NT2/D1 (cell line): Measurements from ENCODE around the gene MAMDC4.

Experiments used
- DNase-seq: peaks from one replicate; pipeline ENCODE4 v3.0.0-alpha.2; 2011; ENCODE audit warnings: low read depth, low spot score
- H3K27me3 ChIP-seq: 2 replicates; pipeline ENCODE4 v1.6.0; 2011; ENCODE audit warnings: mild to moderate bottlenecking; ENCODE audit not compliant: insufficient read length, insufficient read depth
- H3K36me3 ChIP-seq: 2 replicates; pipeline ENCODE4 v1.6.1; 2011; ENCODE audit warnings: mild to moderate bottlenecking, low read length, mixed read lengths; ENCODE audit not compliant: insufficient read depth, insufficient read length
- H3K4me1 ChIP-seq: 2 replicates; pipeline ENCODE4 v1.5.1; 2011; ENCODE audit not compliant: insufficient read depth, insufficient read length
- H3K4me3 ChIP-seq: 2 replicates; pipeline ENCODE4 v1.5.1; 2011; ENCODE audit warnings: low read depth; ENCODE audit not compliant: insufficient read length
- H3K9ac ChIP-seq: 2 replicates; pipeline ENCODE4 v1.6.0; 2011; ENCODE audit warnings: low read depth; ENCODE audit not compliant: insufficient read length
- H3K9me3 ChIP-seq: 2 replicates; pipeline ENCODE4 v1.5.1; 2011; ENCODE audit warnings: mild to moderate bottlenecking, low read length; ENCODE audit not compliant: insufficient read depth
- SUZ12 ChIP-seq: IDR thresholded peaks from 2 replicates; pipeline ENCODE4 v1.6.1; 2011; ENCODE audit not compliant: insufficient read length, insufficient read depth; ENCODE audit errors: extremely low read depth
- YY1 ChIP-seq: IDR thresholded peaks from 2 replicates; pipeline ENCODE4 v1.6.1; 2011; ENCODE audit not compliant: insufficient read length, insufficient read depth
- ZNF274 ChIP-seq: IDR thresholded peaks from 2 replicates; pipeline ENCODE4 v1.6.1; 2011; ENCODE audit warnings: mild to moderate bottlenecking, low read depth, low read length

MAMDC4 gene

DNA sequence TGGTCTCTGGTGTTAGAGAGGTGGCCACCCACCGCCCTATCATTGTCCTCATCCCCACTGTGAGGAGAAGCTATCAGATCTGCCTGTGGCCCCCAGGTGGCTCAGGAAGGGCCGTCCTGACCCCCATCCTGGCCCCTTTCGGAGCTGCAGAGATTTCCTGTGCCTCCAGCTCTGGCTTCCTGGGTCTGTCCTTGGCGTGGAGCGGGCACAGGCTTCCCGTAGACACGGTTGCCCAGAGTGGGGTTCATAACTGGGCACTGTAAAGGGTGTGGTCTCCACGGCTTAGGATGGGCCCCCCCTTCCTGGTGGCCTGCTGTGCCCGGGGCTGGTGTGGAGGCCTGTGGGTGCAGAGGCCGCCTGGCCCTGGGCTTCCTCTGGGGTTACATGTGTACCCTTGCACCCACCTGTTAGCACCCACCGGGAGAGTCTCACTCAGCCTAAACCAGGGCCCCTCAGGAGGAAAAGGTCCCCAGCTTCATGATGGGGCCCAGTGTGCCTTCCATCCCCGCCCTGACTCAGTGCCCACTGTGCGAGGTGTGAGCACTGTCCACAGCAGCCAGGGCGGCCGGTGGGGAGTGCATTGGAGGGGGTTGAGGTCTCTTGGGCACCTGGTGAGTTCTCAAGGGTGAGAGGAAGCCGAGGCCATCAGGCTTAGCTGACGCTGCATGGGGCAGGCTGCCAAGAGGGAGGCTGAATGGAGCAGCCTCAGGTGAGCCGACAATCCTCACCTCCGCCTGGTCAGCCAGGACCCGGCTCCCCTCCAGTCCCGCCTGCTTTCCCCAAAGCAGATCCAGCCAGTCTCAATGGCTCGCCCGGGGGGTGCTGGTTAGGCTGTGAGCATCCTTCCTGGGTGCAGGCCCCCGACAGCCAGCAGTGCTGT lies 25.2 kb upstream of the MAMDC4 start:
- TF ChIP-seq ZNF274 (no peak), YY1 (no peak), SUZ12 (no peak)
- Histone ChIP-seq H3K9ac (peak overlapping the region; percentile 42), H3K27me3 (no peaks in the 10 kb centered on the region), H3K36me3 (peaks cover 88% of the 10 kb centered on the region), H3K4me1 (peaks cover 37% of the 10 kb centered on the region), H3K4me3 (no peak overlapping the region), H3K9me3 (no peaks in the 10 kb centered on the region)
- no peak for DNase-seq

DNA sequence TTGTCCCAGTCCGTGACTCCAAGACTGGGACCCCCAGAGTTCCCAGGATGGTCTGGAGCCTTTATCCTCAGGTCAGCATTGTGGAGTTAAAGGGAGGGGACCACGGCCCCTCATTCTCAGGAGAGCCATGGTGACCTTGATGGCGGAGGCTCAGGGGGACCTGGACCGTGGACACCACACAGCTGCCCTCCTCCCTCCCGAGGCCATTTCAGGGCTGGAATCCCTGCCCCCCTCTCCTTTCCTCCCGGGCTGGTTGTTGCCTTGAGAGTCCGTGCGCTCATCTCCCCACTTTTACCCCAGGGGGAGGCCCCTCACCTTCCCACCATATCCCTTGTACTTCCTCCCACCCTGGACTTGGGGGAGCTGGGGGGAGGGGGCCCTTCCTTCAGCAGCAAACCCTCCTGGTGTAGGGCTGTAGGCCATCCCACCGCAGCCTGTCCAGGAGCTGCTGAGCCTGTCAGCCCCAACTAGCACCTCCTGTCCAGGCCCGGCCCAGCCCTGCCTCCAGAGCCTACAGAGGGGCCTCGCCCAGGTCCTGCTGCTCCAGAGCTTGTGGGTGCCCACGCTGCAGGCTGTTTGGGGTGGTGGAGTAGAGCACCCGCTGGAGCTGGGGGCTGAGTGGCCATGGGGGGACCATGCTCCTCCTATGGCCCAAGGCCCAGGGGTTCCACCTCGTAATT lies 24.2 kb upstream of the MAMDC4 start:
- no peak for DNase-seq
- H3K4me3 ChIP-seq = no peak overlapping the region
- peaks cover 97% of the 10 kb centered on the region for H3K36me3 ChIP-seq
- no peaks in the 10 kb centered on the region for H3K9me3 ChIP-seq
- H3K4me1 ChIP-seq = peaks cover 33% of the 10 kb centered on the region
- no peak for TF ChIP-seq YY1
- no peak for TF ChIP-seq SUZ12
- TF ChIP-seq ZNF274 = no peak
- H3K9ac ChIP-seq = no peak overlapping the region
- H3K27me3 ChIP-seq = no peaks in the 10 kb centered on the region

DNA sequence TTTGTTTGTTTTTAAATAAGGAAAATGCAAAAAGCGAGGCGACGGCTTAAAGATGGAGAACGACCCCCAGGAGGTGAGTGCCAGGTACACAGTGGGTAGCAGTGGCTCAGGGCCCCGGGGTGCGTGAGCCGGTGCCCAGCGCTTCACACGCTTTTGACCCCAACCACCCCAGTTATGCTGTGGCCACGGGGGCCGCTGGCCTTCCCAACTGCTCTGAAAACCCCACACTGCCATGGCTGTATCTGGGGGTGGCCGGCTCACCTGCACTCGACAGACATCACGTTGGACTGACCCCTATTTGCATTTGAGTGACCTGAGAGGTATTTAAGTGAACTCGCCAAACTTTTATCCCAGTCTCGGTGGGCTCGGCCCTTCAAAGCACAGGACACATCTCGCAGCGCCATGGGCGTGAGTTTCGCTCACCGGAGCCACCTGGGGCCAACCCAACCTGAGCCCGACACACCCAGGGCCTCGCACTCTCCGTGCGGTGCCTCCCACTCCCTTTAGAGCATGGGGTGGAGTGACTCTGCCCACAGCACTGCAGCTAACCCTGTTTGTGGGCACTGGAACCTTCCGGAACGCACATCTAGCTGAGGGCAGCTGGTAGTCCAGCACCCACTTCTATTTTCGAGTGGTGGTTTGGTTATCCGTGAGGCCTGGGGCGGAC lies 23.5 kb upstream of the MAMDC4 start:
- DNase-seq = no peak
- peaks cover 94% of the 10 kb centered on the region for H3K36me3 ChIP-seq
- H3K9ac ChIP-seq = no peak overlapping the region
- TF ChIP-seq YY1 (no peak), SUZ12 (no peak), ZNF274 (no peak)
- H3K4me3 ChIP-seq = no peak overlapping the region
- no peaks in the 10 kb centered on the region for H3K9me3 ChIP-seq
- H3K27me3 ChIP-seq = no peaks in the 10 kb centered on the region
- peaks cover 29% of the 10 kb centered on the region for H3K4me1 ChIP-seq

DNA sequence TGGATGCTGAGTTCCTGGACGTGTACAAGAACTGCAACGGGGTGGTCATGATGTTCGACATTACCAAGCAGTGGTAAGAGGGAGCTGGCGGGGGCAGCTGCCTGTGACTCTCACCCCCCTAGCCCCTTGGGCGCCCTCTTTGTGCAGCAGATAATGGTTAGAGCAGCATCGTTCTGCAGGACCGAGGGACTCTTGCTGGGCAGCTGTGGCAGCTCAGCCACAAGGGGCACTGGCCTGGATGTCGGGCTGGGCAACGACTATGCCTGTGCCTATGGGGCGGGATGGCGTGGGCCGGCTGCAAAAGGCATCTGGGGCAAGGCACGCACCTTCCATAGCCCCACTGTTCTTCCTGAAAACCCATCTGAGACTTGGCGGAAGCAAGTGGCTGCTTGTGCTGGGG lies 22.7 kb upstream of the MAMDC4 start:
- Histone ChIP-seq H3K9ac (no peak overlapping the region), H3K9me3 (no peaks in the 10 kb centered on the region), H3K36me3 (peaks cover 91% of the 10 kb centered on the region), H3K27me3 (no peaks in the 10 kb centered on the region), H3K4me1 (peaks cover 24% of the 10 kb centered on the region), H3K4me3 (no peak overlapping the region)
- DNase-seq = no peak
- no peak for TF ChIP-seq SUZ12
- no peak for TF ChIP-seq ZNF274
- TF ChIP-seq YY1 = no peak

DNA sequence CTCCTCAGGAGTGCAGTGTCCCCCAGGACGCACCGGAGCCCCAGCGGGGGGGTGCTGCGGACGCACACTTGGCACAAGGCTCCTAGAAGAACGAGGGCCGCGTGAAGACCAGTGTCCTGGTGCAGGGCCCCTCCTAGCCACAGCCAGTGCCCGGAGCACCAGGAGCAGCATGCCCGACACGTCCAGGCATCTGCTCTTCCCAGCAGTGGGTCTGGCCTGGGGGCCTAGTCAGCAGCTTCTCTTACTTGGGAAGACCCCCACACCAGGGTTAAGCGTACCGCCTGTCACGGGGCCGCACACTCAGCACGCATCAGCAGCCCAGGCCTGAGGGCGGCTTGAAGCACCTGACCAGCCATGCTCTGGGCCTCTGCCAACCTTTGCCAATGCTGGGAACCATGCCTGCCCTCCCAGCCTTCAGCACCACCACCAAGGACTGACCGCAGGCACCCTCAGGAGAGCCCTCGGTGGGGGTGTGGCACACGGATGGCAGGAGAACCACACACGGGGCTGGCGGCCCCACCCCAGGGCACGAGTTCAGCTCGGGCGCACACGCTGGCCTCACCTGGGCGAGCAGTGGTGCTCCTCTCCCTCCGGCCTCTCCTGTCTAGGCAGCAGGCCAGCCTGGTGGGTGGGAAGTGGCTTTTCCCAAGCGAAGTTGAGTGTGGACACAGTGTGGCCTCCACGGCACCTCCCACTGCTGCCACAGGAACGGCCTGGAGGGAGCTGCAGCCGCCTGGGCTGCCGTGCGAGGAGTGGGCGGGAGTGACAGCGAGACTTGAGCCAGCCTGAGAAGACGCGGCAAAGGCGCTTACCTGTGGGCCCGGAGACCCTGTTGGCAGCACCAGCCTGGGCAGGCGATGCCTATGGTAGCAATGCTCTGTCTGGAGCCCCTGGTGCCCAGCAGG lies 21.9 kb upstream of the MAMDC4 start:
- TF ChIP-seq ZNF274 = no peak
- no peak for TF ChIP-seq SUZ12
- TF ChIP-seq YY1 = no peak

DNA sequence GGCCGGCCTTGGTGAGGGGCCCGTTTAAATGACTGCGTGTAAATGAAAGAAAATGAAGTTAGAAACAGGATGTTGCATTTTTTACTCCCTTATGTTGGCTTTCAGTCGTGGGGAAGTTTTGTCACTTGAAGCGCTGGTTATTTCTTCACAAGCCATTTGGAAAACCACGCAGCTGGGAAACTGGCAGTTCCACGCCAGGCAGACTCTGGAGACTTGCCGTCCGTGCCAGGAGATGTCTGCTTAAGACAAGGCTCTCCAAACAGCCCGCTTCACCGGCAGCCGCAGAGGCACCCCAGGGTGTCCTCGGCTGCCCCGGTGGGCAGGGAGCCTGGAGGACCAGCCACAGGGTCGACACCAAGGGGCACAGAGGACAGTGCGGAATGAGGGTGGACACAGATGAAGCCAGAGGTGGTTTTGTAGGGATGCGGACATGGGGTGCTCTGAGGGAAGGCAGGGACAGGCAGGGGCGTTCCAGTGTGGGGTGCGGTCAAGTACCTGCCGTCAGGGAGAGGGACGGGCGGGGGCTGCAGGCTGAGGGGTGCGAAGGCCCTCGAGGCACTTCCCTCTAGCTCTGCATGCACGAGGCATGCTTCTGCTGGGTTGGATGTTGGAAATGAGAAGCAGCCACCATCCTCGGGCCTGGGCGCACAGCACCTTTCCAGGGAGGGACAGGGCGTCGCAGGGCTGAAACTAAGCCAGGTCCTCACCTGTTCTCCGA lies 21.0 kb upstream of the MAMDC4 start:
- Histone ChIP-seq H3K9me3 (no peaks in the 10 kb centered on the region), H3K4me3 (no peak overlapping the region), H3K36me3 (peaks cover 88% of the 10 kb centered on the region), H3K27me3 (no peaks in the 10 kb centered on the region), H3K4me1 (peaks cover 23% of the 10 kb centered on the region), H3K9ac (no peak overlapping the region)
- no peak for DNase-seq
- TF ChIP-seq SUZ12 (no peak), ZNF274 (no peak), YY1 (no peak)

More for the DNA sequence above, 21.9 kb upstream of the MAMDC4 start:
- peaks cover 87% of the 10 kb centered on the region for H3K36me3 ChIP-seq
- H3K9me3 ChIP-seq = no peaks in the 10 kb centered on the region
- H3K4me1 ChIP-seq = peaks cover 22% of the 10 kb centered on the region
- no peak overlapping the region for H3K4me3 ChIP-seq
- H3K27me3 ChIP-seq = no peaks in the 10 kb centered on the region
- no peak for DNase-seq
- no peak overlapping the region for H3K9ac ChIP-seq
